Epidermal melanocyte (primary cell): Measurements from ENCODE around the gene IL34.
"Not testable (repeated sequence)": the region's sequence is repeated elsewhere in the genome, so short reads cannot be mapped to it uniquely, and the experiment has no call there.

Experiments
- DNase-seq: peaks from one replicate; pipeline ENCODE4 v3.0.0; 2011; ENCODE audit warnings: low spot score; ENCODE audit not compliant: insufficient read length

Gene IL34

DNA sequence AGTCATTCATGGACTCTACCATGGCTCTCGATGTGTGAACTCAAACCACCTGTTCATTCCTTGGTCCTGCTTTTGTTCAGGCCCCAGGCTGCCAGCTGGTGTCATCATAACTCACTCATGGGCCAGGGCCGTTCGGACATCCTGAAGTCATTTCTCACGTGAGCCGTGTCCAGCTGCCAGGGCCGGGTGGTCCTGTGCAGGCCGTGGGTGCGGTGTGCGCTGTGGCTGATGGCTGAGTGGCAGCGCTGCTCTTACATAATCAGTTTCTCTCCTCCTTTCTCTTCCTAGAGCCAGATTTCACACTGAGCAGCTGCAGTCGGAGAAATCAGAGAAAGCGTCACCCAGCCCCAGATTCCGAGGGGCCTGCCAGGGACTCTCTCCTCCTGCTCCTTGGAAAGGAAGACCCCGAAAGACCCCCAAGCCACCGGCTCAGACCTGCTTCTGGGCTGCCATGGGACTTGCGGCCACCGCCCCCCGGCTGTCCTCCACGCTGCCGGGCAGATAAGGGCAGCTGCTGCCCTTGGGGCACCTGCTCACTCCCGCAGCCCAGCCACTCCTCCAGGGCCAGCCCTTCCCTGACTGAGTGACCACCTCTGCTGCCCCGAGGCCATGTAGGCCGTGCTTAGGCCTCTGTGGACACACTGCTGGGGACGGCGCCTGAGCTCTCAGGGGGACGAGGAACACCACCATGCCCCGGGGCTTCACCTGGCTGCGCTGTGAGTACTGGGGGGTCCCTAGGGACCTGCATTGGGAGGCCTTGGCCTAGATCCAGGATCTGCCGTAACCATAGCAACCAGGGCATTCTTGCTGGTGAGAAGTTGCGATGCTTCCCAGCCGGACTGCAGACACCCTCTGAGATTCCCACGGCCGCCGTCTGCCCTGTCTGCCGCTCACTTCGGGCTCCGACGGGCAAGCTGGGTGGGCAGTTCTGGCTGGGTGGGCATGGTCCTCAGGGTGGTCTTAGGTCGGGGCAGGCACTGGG is at the start of gene IL34:
Gene IL34 (plus strand): TSS at position 300 of the 982 bp plus-strand sequence. CDS start 389 bp downstream, at position 689.
- DNase-seq = no peak

DNA sequence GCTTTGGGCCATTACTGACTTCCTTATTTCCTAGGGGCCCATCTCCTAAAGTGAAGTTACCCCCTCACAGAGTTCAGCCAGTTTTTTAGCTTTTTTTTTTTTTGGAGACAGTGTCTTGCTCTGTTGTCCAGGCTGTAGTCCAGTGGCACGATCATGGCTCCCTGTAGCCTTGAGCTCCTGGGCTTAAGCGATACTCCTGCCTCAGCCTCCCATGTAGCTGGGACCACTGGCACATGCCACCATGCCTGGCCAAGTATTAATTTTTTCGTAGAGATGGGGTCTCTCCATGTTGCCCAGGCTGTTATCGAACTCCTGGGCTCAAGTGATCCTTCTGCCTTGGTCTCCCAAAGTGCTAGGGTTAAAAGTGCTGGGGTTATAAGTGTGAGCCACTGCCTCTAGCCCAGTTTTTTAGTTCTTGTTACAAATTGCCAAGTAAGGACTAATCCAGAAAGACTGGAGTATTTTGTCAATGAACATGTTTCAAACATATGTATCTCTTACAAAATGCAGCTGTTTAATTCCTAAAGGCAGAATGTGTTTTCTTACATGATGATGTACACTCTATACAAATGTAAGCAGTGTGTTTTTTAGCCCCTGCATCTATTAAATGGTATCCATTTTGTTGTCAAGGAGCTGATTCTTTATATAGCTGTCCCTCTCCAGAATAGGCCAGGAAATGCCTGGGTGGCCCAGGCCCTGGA is 49.1 kb upstream of the IL34 start:
- no peak for DNase-seq

GRCh38 chr16:70598937-70599503 is 47.3 kb upstream of the IL34 start:
- no peak for DNase-seq

GRCh38 chr16:70600730-70601129 is 45.6 kb upstream of the IL34 start:
- DNase-seq = no peak

DNA sequence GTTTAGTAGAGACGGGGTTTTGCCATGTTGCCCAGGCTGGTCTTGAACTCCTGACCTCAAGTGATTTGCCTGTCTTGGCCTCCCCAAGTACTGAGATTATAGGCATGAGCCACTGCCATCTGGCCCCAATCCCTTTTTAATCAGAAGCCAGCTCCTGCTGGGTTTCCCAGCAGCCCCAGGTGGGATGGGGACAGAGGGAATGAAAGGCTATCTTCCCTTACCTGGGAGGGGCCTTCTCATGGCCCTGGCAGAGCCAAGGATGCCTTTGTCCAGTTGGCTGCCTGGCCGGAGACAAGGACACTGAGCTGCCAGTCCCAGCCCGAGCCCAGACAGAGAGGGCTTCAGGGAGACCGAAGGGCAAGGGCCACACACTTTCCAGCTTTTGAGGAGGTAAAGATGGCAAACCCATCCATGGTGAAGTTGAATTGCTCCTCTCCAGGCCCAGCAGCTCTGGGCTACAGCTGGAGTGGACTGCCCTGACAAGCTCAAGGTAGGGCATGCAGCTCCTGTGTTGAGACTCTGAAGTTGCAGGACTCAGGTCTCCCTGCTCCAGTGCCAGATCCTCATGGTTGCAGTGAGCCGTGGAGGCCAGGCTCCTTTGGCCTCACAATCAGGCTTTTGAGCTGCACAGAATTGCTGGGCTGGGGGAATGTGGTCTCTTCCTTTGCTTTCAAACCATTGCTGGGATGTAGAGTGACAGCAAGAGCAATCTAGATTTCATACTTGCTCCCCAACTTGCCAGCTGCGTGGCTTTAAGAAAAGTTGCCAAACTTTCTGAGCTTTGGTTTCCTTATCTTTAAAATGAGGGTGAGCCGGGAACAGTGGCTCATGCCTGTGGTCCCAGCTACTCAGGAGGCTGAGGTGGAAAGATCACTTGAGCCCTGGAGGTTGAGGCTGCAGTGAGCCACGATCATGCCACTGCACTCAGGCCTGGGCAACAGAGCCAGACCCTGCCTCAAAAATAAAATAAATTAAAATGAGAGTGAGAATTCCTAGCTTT is 44.5 kb upstream of the IL34 start:
- DNase-seq = no peak

- DNase-seq = no peak
These were observed 43.5 kb upstream of the IL34 start for GRCh38 chr16:70602831-70603230.

- no peak for DNase-seq
These were observed 41.7 kb upstream of the IL34 start for GRCh38 chr16:70604407-70605282.

GRCh38 chr16:70605283-70605657 is 41.1 kb upstream of the IL34 start:
- no peak for DNase-seq

- DNase-seq = no peak
These were observed 37.8 kb upstream of the IL34 start for GRCh38 chr16:70608521-70608920.

DNA sequence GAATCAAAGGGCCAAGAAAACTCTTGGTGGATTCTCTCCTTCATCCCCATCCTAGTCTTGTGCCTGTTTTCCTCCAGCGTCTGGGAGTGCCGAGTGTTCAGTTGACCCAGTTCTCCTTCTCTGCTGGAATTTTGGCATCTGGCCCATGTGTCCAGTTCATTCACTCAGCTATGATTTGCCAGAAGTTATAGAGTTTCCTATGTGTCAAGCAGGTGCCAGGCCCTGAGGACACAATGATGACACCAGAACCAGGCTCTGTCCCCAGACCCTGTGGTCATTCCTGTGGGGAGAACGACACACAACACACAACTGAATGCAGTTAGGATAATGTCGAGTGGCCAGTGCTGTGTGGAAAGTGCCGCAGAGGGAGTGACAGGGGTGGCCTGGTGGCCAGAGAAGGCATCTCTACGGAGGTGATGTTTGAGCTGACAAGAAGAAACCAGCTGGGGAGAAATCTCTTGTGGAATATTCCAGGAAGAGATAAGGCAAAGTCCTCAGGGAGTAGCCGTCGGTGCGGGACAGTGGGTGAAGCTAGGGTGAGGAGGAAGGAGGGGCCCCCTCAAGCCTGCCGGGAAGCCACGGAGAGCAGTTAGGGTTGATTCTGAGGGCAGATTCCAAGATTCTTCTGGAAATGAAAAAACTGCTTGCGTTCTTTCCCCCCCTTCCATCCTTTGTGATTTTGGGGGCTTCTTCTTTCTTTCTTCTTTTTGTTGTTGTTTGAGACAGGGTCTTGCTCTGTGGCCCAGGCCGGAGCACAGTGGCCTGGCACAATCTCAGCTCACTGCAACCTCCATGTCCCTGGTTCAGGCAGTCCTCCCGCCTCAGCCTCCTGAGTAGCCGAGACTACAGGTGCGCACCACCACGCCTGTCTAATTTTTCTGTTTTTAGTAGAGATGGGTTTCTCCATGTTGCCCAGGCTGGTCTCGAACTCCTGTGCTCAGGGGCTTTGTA is 35.8 kb upstream of the IL34 start:
- DNase-seq = no peak

GRCh38 chr16:70611224-70611598 is 35.1 kb upstream of the IL34 start:
- no peak for DNase-seq

DNA sequence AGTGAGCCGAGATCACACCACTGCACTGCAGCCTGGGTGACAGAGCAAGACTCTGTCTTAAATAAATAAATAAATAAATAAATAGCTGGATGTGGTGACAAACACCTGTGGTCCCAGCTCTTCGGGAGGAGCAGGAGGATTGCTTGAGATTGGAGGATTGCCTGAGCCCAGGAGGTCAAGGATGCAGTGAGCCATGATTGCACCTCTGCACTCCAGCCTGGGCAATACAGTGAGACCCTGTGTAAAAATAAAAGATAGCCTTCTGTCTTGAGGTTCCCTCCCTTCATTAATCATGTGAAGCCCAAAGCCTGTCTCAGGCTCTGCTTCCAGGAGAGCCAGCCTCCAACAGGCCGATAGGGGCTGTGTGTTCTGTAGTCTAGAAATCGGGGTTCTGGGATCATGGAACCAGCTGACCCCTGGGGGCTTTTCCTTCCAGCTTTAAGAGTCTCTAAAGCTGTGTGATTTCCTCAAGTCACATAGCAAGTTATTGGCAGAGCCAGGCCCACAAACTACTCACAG is 34.5 kb upstream of the IL34 start:
- no peak for DNase-seq

GRCh38 chr16:70612931-70613330 is 33.4 kb upstream of the IL34 start:
- no peak for DNase-seq

DNA sequence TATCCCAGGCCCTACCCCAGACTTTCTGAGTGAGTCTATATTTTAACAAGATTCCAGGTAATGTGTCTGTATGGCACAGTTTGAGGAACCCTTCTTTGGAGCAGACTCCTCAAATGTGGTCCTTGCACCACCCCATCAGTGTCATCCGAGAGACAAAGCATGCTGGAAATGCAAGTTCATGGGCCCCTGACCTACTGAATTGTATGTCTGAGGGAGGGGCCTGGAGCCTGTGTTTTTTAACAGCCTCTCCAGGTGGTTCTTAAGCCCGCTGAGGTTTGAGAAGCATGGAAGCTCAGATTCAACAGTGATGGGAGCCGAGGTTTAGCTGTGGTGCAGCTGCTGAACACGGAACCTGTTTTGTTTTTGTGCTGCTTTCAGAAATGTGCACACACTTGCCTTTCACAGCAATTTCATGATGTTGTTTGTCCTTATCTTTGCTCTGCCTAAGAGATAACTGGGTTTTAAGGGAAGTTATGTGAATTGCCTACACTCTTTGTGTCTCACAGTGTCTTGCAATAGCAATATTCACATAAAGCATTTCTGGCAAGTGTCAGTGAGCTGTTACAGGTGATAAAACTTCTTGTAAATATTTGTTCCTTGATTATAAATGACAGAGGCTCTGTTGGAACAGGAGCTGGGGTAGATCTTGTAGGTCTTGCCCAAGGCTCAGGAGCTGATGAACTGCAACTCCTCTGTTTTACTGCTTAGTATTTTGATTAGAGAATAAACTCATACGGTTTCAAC is 32.0 kb upstream of the IL34 start:
- no peak for DNase-seq

DNA sequence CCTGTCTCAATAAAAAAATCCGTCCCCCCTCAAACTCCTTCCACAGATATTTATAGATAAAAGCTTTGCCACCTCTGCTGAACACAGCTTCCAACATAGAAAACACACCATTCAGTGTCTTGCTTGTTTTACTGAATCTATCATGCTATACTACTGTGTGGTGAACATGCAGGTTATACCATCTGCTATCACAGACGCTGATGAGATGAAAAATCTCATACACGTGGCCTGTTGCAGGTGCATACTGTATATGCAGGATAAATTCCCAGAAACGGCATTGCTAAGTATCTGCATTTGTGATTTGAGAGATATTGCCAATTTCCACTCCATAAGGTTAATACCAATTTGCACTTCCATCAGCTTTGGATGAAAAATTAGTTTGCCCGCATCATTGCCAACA is 30.4 kb upstream of the IL34 start:
- DNase-seq = no peak

DNA sequence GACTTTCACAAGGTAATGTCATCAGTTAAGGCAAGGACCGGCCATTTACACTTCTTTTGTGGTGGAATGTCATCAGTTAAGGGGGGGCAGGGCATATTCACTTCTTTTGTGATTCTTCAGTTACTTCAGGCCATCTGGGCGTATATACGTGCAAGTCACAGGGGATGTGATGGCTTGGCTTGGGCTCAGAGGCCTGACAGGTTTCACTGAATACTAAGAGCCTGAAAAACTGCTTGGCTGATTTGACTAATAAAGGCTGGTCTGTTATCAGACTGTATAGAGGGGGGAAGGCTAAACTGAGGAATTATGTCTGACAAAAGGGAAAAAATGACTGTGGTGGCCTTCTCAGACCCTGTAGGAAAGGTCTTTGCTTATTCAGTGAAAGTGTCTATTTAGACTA is 24.5 kb upstream of the IL34 start:
- DNase-seq = not testable (repeated sequence)

DNA sequence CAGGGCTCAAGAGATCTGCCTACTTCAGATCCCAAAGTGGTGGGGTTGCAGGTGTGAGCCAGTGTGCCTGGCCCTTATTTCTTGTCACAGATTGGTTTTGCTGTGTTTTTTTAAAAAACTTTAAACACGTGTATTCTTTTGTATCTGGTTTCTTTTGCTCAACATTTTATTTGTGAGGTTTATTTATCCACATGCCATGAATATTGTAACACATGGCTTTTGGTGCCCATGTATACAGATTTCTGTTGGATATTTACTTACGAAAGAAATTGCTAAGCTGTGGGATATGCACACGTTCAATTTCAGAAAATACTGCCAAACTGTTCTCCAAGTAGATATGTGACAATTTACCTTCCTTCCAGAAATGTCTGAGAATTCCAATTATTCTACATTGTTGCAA is 18.7 kb upstream of the IL34 start:
- no peak for DNase-seq
